CD4-positive, alpha-beta T cell treated with Interleukin-2 at 100 ng/mL for 4 hours (primary cell): ENCODE data around the gene DPP6.
"Not testable (repeated sequence)": the region's sequence is repeated elsewhere in the genome, so short reads cannot be mapped to it uniquely, and the experiment has no call there.

ENCODE experiments used
- DNase-seq: peaks from one replicate; pipeline ENCODE4 v3.0.0-alpha.2; 2020; ENCODE audit warnings: low spot score

Gene DPP6

GRCh38 chr7:154666768-154667167 is 614.6 kb downstream of the DPP6 start:
- no peak for DNase-seq

- DNase-seq = no peak
Observed at GRCh38 chr7:154672659-154673415, 620.6 kb downstream of the DPP6 start.

- no peak for DNase-seq
Observed at GRCh38 chr7:154674191-154674590, 622.0 kb downstream of the DPP6 start.

- no peak for DNase-seq
Observed at GRCh38 chr7:154675560-154675959, 623.4 kb downstream of the DPP6 start.

- not testable (repeated sequence) for DNase-seq
Observed at GRCh38 chr7:154676033-154676421, 623.8 kb downstream of the DPP6 start.

- no peak for DNase-seq
Observed at GRCh38 chr7:154676422-154677073, 624.4 kb downstream of the DPP6 start.

- no peak for DNase-seq
Observed at GRCh38 chr7:154677454-154677853, 625.3 kb downstream of the DPP6 start.

- not testable (repeated sequence) for DNase-seq
Observed at GRCh38 chr7:154678001-154678550, 625.9 kb downstream of the DPP6 start.

GRCh38 chr7:154679379-154680053 is 627.3 kb downstream of the DPP6 start:
- DNase-seq = no peak

GRCh38 chr7:154680894-154681659 is 628.9 kb downstream of the DPP6 start:
- DNase-seq = no peak

GRCh38 chr7:154682003-154682402 is 629.8 kb downstream of the DPP6 start:
- no peak for DNase-seq

- no peak for DNase-seq
Observed at GRCh38 chr7:154684666-154685563, 632.7 kb downstream of the DPP6 start.

- no peak for DNase-seq
Observed at GRCh38 chr7:154685564-154685901, 633.3 kb downstream of the DPP6 start.

GRCh38 chr7:154686305-154686704 is 634.1 kb downstream of the DPP6 start:
- no peak for DNase-seq

- DNase-seq = no peak
Observed at GRCh38 chr7:154688952-154689351, 636.8 kb downstream of the DPP6 start.

- DNase-seq = no peak
Observed at GRCh38 chr7:154690411-154690810, 638.2 kb downstream of the DPP6 start.

GRCh38 chr7:154693661-154694060 is 641.5 kb downstream of the DPP6 start:
- no peak for DNase-seq

- DNase-seq = no peak
Observed at GRCh38 chr7:154695836-154696235, 643.6 kb downstream of the DPP6 start.

- no peak for DNase-seq
Observed at GRCh38 chr7:154696556-154696955, 644.4 kb downstream of the DPP6 start.

- DNase-seq = no peak
Observed at GRCh38 chr7:154698726-154699291, 646.6 kb downstream of the DPP6 start.

- no peak for DNase-seq
Observed at GRCh38 chr7:154699417-154699816, 647.2 kb downstream of the DPP6 start.
